HepG2 (cell line): ENCODE results near the gene NAV2. TPM values are rescaled to one million over a fixed set of nuclear protein-coding genes. Genes with fewer than 3 reads are reported as not detected.

Experiments used
- ATF1 ChIP-seq: IDR thresholded peaks from 2 replicates; pipeline ENCODE4 v1.6.1; 2016; ENCODE audit warnings: mild to moderate bottlenecking, control low read depth
- BRCA1 ChIP-seq: sonication (generic); formaldehyde crosslinking; IDR thresholded peaks from 2 replicates; pipeline ENCODE4 v1.4.0; 2020; ENCODE audit warnings: missing genetic modification reagents
- FIP1L1 ChIP-seq: fragments of 200-400 bp; formaldehyde crosslinking; IDR thresholded peaks from 2 replicates; pipeline ENCODE4 v1.6.1; 2018; ENCODE audit warnings: low read depth, mild to moderate bottlenecking, low read length, moderate library complexity, borderline replicate concordance; ENCODE audit not compliant: insufficient read depth
- FOXC1 ChIP-seq: sonication (generic); formaldehyde crosslinking; IDR thresholded peaks from 2 replicates; pipeline ENCODE4 v1.8.0; 2022; ENCODE audit warnings: mild to moderate bottlenecking, missing genetic modification reagents, borderline replicate concordance
- GABPB1 ChIP-seq: IDR thresholded peaks from 2 replicates; pipeline ENCODE4 v1.6.1; 2016; ENCODE audit warnings: mild to moderate bottlenecking, missing genetic modification reagents, moderate library complexity, missing compliant biosample characterization
- HDAC2 ChIP-seq: sonication (generic); formaldehyde crosslinking; IDR thresholded peaks from 2 replicates; pipeline ENCODE4 v1.4.0; 2020; ENCODE audit warnings: missing genetic modification reagents
- HMG20A ChIP-seq: IDR thresholded peaks from 2 replicates; pipeline ENCODE4 v1.6.1; 2016; ENCODE audit warnings: borderline replicate concordance
- IKZF1 ChIP-seq: fragments of 450-650 bp; IDR thresholded peaks from 2 replicates; pipeline ENCODE4 v1.7.1; 2016
- JDP2 ChIP-seq: sonication (generic); formaldehyde crosslinking; IDR thresholded peaks from 2 replicates; pipeline ENCODE4 v1.8.1; 2022; ENCODE audit warnings: missing genetic modification reagents, borderline replicate concordance
- JUND ChIP-seq: sonication (generic); formaldehyde crosslinking; IDR thresholded peaks from 2 replicates; pipeline ENCODE4 v1.8.0; 2022; ENCODE audit warnings: mild to moderate bottlenecking, missing genetic modification reagents
- KLF16 ChIP-seq, 2 experiments: sonication (generic) in 1 of 2; formaldehyde crosslinking in 1 of 2; IDR thresholded peaks; 2 replicates each; pipeline versions ENCODE4 v1.6.1 to v1.8.0; 2016 to 2023; ENCODE audit warnings: missing genetic modification reagents in 2 of 2, missing compliant biosample characterization in 1 of 2
- MBD4 ChIP-seq: IDR thresholded peaks from 2 replicates; pipeline ENCODE4 v1.6.1; 2012; ENCODE audit warnings: low read length, inconsistent platforms, borderline replicate concordance
- MEIS2 ChIP-seq: sonication (generic); formaldehyde crosslinking; IDR thresholded peaks from 2 replicates; pipeline ENCODE4 v1.9.0; 2021; ENCODE audit warnings: mild to moderate bottlenecking, missing genetic modification reagents
- RFXAP ChIP-seq: sonication (generic); formaldehyde crosslinking; IDR thresholded peaks from 2 replicates; pipeline ENCODE4 v1.4.0; 2020; ENCODE audit warnings: missing genetic modification reagents, borderline replicate concordance
- SAFB2 ChIP-seq: sonication (generic); formaldehyde crosslinking; IDR thresholded peaks from 2 replicates; pipeline ENCODE4 v1.5.1; 2020; ENCODE audit warnings: missing genetic modification reagents, low read depth, mild to moderate bottlenecking, borderline replicate concordance
- SOX13 ChIP-seq, 3 experiments: fragments of 450-650 bp in 1 of 3; sonication (generic) in 1 of 3; formaldehyde crosslinking in 1 of 3; IDR thresholded peaks in 2 of 3; conservative IDR thresholded peaks in 1 of 3; 2 replicates each; pipeline versions ENCODE4 v1.5.0 to v1.6.1; 2016 to 2020; ENCODE audit warnings: antibody characterized with exemption in 1 of 3, mild to moderate bottlenecking in 1 of 3, missing compliant biosample characterization in 1 of 3, missing genetic modification reagents in 1 of 3, moderate library complexity in 1 of 3
- TRIM24 ChIP-seq: sonication (generic); formaldehyde crosslinking; IDR thresholded peaks from 2 replicates; pipeline ENCODE4 v1.8.0; 2022; ENCODE audit warnings: mild to moderate bottlenecking, missing genetic modification reagents
- ZFY ChIP-seq: sonication (generic); formaldehyde crosslinking; IDR thresholded peaks from 2 replicates; pipeline ENCODE4 v1.4.0; 2020; ENCODE audit warnings: missing genetic modification reagents
- ZMAT3 ChIP-seq: sonication (generic); formaldehyde crosslinking; conservative IDR thresholded peaks from 2 replicates; pipeline ENCODE4 v1.7.0; 2021; ENCODE audit warnings: missing genetic modification reagents
- ZNF292 ChIP-seq: sonication (generic); formaldehyde crosslinking; IDR thresholded peaks from 2 replicates; pipeline ENCODE4 v1.8.1; 2022; ENCODE audit warnings: mild to moderate bottlenecking, low read depth, missing genetic modification reagents, borderline replicate concordance
- polyA plus RNA-seq, 8 experiments: library from polyadenylated mRNA; depleted of rRNA in 3 of 8; stranded (reverse) in 7 of 8; unstranded in 1 of 8; fragments of >200 nt; fragmentation: Illumina TruSeq in 4 of 8; extraction: Trizol in 4 of 8; gene quantifications; 2 replicates each; pipeline versions ENCODE4 v1.2.1 to v1.2.3, GENCODE V29; 2011 to 2016; ENCODE audit warnings: low read depth in 4 of 8, missing spikeins in 1 of 8, mixed read lengths in 1 of 8; ENCODE audit not compliant: insufficient read depth in 1 of 8
- total RNA-seq, 5 experiments: library from RNA; depleted of rRNA; stranded (reverse); fragments of >200 nt; fragmentation: Illumina TruSeq; extraction: Trizol; gene quantifications; 2 replicates each; pipeline ENCODE4 v1.2.3, GENCODE V29; 2016; ENCODE audit warnings: low read depth in 1 of 5
- TF ChIP-seq, protein P1 (sequence below): sonication (generic); formaldehyde crosslinking; IDR thresholded peaks from 2 replicates; pipeline ENCODE4 v1.8.1; 2023; ENCODE audit warnings: mild to moderate bottlenecking, missing genetic modification reagents
- TF ChIP-seq, protein P2 (sequence below): sonication (generic); formaldehyde crosslinking; IDR thresholded peaks from 2 replicates; pipeline ENCODE4 v1.5.0; 2020; ENCODE audit warnings: missing genetic modification reagents

NAV2 gene
- total and polyA plus RNA-seq, 2 of the 13 experiments (the other 11 are each of a cell fraction or from before 2014, with no cell fraction given): 9.3 to 34.6 TPM

DNA sequence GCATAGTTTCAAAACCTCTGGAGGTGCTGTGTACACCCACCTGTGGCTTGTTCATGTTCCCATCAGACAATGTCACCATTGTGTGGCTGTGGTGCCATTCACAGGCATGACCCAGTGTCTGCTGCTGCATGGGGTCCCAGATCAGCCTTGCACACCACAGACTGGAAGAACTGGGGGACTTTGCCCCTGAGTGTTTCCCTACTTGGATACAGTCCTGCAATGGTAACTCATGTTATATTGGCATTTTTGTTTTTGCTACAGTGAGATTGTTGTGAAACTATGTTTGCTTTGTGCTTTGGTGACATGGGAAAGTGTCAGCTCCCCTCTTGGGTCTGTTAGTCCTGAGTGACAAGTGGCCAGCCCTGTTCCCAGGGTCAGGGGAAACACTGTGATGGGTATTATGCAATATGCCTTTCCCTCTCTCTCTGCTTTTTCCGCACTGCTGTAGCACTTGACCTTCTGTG is 108.8 kb downstream of the NAV2 start (continued):
- TF ChIP-seq SOX13 (IDR thresholded peaks at IDR 0.05) (no peak), SOX13 (CRISPR knock-in tag; conservative IDR thresholded peaks at IDR 0.05 in 1 of 2, IDR thresholded peaks at IDR 0.05 in 1 of 2) (peak in 1 of 2 experiments; percentile 67; a peak in 2 of 4 replicates), JUND (no peak), MEIS2 (CRISPR knock-in tag) (peak; percentile 91; the same call in 1 of the 2 replicates), HDAC2 (CRISPR knock-in tag) (peak; percentile 19; the same call in 1 of the 2 replicates), FOXC1 (CRISPR knock-in tag) (no peak), FIP1L1 (no peak), KLF16 (CRISPR knock-in tag; IDR thresholded peaks at IDR 0.05) (no peak), BRCA1 (CRISPR knock-in tag) (no peak), IKZF1 (no peak), GABPB1 (CRISPR knock-in tag) (no peak), JDP2 (no peak), ATF1 (CRISPR knock-in tag) (no peak; the same call in 1 of the 2 replicates), RFXAP (CRISPR knock-in tag) (peak; percentile 48; the same call in 1 of the 2 replicates), ZFY (CRISPR knock-in tag) (no peak), MBD4 (no peak), ZMAT3 (no peak), ZNF292 (0 out of 2 replicates have a peak, but pooled peaks have one; percentile 43), TRIM24 (CRISPR knock-in tag) (0 out of 2 replicates have a peak, but pooled peaks have one; percentile 24), SAFB2 (no peak), HMG20A (CRISPR knock-in tag) (no peak)
- TF ChIP-seq, protein P1, sequence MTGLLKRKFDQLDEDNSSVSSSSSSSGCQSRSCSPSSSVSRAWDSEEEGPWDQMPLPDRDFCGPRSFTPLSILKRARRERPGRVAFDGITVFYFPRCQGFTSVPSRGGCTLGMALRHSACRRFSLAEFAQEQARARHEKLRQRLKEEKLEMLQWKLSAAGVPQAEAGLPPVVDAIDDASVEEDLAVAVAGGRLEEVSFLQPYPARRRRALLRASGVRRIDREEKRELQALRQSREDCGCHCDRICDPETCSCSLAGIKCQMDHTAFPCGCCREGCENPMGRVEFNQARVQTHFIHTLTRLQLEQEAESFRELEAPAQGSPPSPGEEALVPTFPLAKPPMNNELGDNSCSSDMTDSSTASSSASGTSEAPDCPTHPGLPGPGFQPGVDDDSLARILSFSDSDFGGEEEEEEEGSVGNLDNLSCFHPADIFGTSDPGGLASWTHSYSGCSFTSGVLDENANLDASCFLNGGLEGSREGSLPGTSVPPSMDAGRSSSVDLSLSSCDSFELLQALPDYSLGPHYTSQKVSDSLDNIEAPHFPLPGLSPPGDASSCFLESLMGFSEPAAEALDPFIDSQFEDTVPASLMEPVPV (CRISPR knock-in tag): no peak
- TF ChIP-seq, protein P2, sequence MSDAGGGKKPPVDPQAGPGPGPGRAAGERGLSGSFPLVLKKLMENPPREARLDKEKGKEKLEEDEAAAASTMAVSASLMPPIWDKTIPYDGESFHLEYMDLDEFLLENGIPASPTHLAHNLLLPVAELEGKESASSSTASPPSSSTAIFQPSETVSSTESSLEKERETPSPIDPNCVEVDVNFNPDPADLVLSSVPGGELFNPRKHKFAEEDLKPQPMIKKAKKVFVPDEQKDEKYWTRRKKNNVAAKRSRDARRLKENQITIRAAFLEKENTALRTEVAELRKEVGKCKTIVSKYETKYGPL: peak; percentile 86; the same call in 1 of the 2 replicates
